OCI-LY7 (cell line): ENCODE measurements around the gene SLC44A5. TPM values are rescaled to one million over a fixed set of nuclear protein-coding genes. Genes with fewer than 3 reads are reported as not detected.
"Not testable (repeated sequence)": the region's sequence is repeated elsewhere in the genome, so short reads cannot be mapped to it uniquely, and the experiment has no call there.

ENCODE experiments used
- BruUV-seq: library from RNA; stranded (reverse); fragments of 400-500 nt; replicated peaks from 2 replicates; lab custom pipeline; 2021; lab: Mats Ljungman, UMichigan
- CTCF ChIA-PET: fragments of 300-600 bp; sonication (Branson Sonifier 250); formaldehyde crosslinking; loops from one replicate; lab custom pipeline; 2022; ENCODE audit warnings: antibody characterized with exemption; ENCODE audit not compliant: unreplicated experiment; lab: Charles Lee
- POLR2A ChIA-PET: fragments of 300-600 bp; sonication (Branson Sonifier 250); formaldehyde crosslinking; loops from one replicate; lab custom pipeline; 2022; ENCODE audit warnings: antibody characterized with exemption; lab: Charles Lee
- DNase-seq: peaks from one replicate; pipeline ENCODE4 v3.0.0-alpha.2; 2015; ENCODE audit warnings: low spot score
- H2AFZ ChIP-seq: fragments of 200-600 bp; sonication (generic), shearing (Covaris generic); 2 replicates; pipeline ENCODE4 v1.6.1; 2014; ENCODE audit warnings: mild to moderate bottlenecking, antibody characterized with exemption, low read length, moderate library complexity
- H3K27ac ChIP-seq: fragments of 200-600 bp; sonication (generic); 2 replicates; pipeline ENCODE4 v1.5.1; 2014; ENCODE audit warnings: mixed run types, low read depth, mild to moderate bottlenecking, moderate library complexity, low read length, inconsistent platforms; ENCODE audit not compliant: poor library complexity, severe bottlenecking
- H3K36me3 ChIP-seq: fragments of 200-600 bp; sonication (generic); 2 replicates; pipeline ENCODE4 v1.6.1; 2014; ENCODE audit warnings: mild to moderate bottlenecking, antibody characterized with exemption, low read length, moderate library complexity, mixed read lengths; ENCODE audit not compliant: insufficient read depth
- H3K4me1 ChIP-seq: fragments of 200-600 bp; sonication (generic); 2 replicates; pipeline ENCODE4 v1.5.1; 2014; ENCODE audit warnings: mild to moderate bottlenecking, low read length; ENCODE audit not compliant: insufficient read depth, poor library complexity, severe bottlenecking
- H3K4me2 ChIP-seq: fragments of 200-600 bp; sonication (generic); 2 replicates; pipeline ENCODE4 v1.6.1; 2014; ENCODE audit warnings: mild to moderate bottlenecking, low read length
- H3K4me3 ChIP-seq: fragments of 200-600 bp; sonication (generic); 2 replicates; pipeline ENCODE4 v1.5.1; 2014; ENCODE audit warnings: mild to moderate bottlenecking, low read depth, low read length; ENCODE audit not compliant: poor library complexity, severe bottlenecking
- H3K79me2 ChIP-seq: fragments of 200-600 bp; sonication (generic); 2 replicates; pipeline ENCODE4 v1.6.1; 2016; ENCODE audit warnings: low read depth, mild to moderate bottlenecking, low read length, moderate library complexity, mixed read lengths; ENCODE audit not compliant: insufficient read depth
- H3K9me2 ChIP-seq: fragments of 200-600 bp; sonication (generic); 2 replicates; pipeline ENCODE4 v1.6.1; 2016; ENCODE audit warnings: mild to moderate bottlenecking, low read length, mixed read lengths; ENCODE audit not compliant: insufficient read depth
- H3K9me3 ChIP-seq: fragments of 200-600 bp; sonication (generic); 2 replicates; pipeline ENCODE4 v1.6.1; 2014; ENCODE audit warnings: mild to moderate bottlenecking, mixed run types, low read length, mixed read lengths
- H4K20me1 ChIP-seq: fragments of 200-600 bp; sonication (generic); 2 replicates; pipeline ENCODE4 v1.6.1; 2014; ENCODE audit warnings: mild to moderate bottlenecking, antibody characterized with exemption, low read length, moderate library complexity, mixed read lengths; ENCODE audit not compliant: insufficient read depth
- EZH2phosphoT487 ChIP-seq: fragments of 200-600 bp; sonication (generic); IDR thresholded peaks from 2 replicates; pipeline ENCODE4 v1.6.1; 2018; ENCODE audit warnings: low read depth, borderline replicate concordance, mild to moderate bottlenecking, mixed run types, antibody characterized with exemption, low read length, moderate library complexity, mixed read lengths
- intact Hi-C: fragments of 100-400 bp; cut with micrococcal nuclease; formaldehyde crosslinking; loops from one replicate; pipeline ENCODE4 v1.10.0; 2022; ENCODE audit not compliant: unreplicated experiment
- total RNA-seq, 2 experiments: library from RNA; depleted of rRNA in 1 of 2; stranded (reverse); fragments of >200 nt in 1 of 2; shearing (Covaris generic) in 1 of 2; gene quantifications; 2 replicates each; pipeline ENCODE4 v1.2.3, GENCODE V29; 2014 to 2022
- TF ChIP-seq, protein P1 (sequence below): fragments of 200-600 bp; sonication (generic); conservative IDR thresholded peaks from 2 replicates; pipeline ENCODE4 v1.5.1; 2014; ENCODE audit warnings: mild to moderate bottlenecking, antibody characterized with exemption, low read length, moderate library complexity, mixed read lengths

SLC44A5 gene
- total RNA-seq, 2 experiments from 2014 or later = not detected

GRCh38 chr1:75602486-75602885 lies 8.4 kb downstream of the SLC44A5 start:
- Histone ChIP-seq H3K79me2 (no peaks in the 10 kb centered on the region), H3K4me3 (no peak overlapping the region), H3K4me1 (no peaks in the 10 kb centered on the region), H2AFZ (no peak overlapping the region), H3K27ac (no peak overlapping the region), H4K20me1 (no peaks in the 10 kb centered on the region), H3K4me2 (no peak overlapping the region), H3K36me3 (no peaks in the 10 kb centered on the region), H3K9me2 (no peaks in the 10 kb centered on the region), H3K9me3 (no peaks in the 10 kb centered on the region)
- no peak for DNase-seq
- intact Hi-C loops = no loop called here
- ChIA-PET CTCF (no interaction called here), POLR2A (interaction anchor here (0.7 kb wide), 1 partner anchor 103 kb away, joined by 3 read pairs; no protein-coding TSS in a partner anchor)
- no TSS peak for BruUV-seq
- no peak for TF ChIP-seq EZH2phosphoT487
- TF ChIP-seq, protein P1, sequence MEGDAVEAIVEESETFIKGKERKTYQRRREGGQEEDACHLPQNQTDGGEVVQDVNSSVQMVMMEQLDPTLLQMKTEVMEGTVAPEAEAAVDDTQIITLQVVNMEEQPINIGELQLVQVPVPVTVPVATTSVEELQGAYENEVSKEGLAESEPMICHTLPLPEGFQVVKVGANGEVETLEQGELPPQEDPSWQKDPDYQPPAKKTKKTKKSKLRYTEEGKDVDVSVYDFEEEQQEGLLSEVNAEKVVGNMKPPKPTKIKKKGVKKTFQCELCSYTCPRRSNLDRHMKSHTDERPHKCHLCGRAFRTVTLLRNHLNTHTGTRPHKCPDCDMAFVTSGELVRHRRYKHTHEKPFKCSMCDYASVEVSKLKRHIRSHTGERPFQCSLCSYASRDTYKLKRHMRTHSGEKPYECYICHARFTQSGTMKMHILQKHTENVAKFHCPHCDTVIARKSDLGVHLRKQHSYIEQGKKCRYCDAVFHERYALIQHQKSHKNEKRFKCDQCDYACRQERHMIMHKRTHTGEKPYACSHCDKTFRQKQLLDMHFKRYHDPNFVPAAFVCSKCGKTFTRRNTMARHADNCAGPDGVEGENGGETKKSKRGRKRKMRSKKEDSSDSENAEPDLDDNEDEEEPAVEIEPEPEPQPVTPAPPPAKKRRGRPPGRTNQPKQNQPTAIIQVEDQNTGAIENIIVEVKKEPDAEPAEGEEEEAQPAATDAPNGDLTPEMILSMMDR = no peak

- Histone ChIP-seq H3K27ac (no peak overlapping the region), H4K20me1 (no peaks in the 10 kb centered on the region), H3K4me3 (no peak overlapping the region), H2AFZ (no peak overlapping the region), H3K4me2 (no peak overlapping the region), H3K36me3 (no peaks in the 10 kb centered on the region), H3K79me2 (no peaks in the 10 kb centered on the region), H3K4me1 (no peaks in the 10 kb centered on the region), H3K9me2 (no peaks in the 10 kb centered on the region), H3K9me3 (no peaks in the 10 kb centered on the region)
- intact Hi-C loops = no loop called here
- TF ChIP-seq, protein P1 = no peak
- no peak for TF ChIP-seq EZH2phosphoT487
- ChIA-PET CTCF (no interaction called here), POLR2A (no interaction called here)
- no TSS peak for BruUV-seq
- no peak for DNase-seq
Measured at GRCh38 chr1:75600781-75601180, 10.1 kb downstream of the SLC44A5 start.

- intact Hi-C loops = no loop called here
- H3K9me3 ChIP-seq = no peaks in the 10 kb centered on the region
- TF ChIP-seq, protein P1 = no peak
- TF ChIP-seq EZH2phosphoT487 = no peak
- no peaks in the 10 kb centered on the region for H4K20me1 ChIP-seq
- CTCF ChIA-PET = no interaction called here
- H3K79me2 ChIP-seq = no peaks in the 10 kb centered on the region
- no peak overlapping the region for H3K4me2 ChIP-seq
- no TSS peak for BruUV-seq
- no peaks in the 10 kb centered on the region for H3K4me1 ChIP-seq
- POLR2A ChIA-PET = no interaction called here
- no peaks in the 10 kb centered on the region for H3K9me2 ChIP-seq
- H3K27ac ChIP-seq = no peak overlapping the region
- no peak for DNase-seq
- no peak overlapping the region for H3K4me3 ChIP-seq
- H3K36me3 ChIP-seq = no peaks in the 10 kb centered on the region
- no peak overlapping the region for H2AFZ ChIP-seq
Measured at GRCh38 chr1:75594327-75594726, 16.6 kb downstream of the SLC44A5 start.

DNA sequence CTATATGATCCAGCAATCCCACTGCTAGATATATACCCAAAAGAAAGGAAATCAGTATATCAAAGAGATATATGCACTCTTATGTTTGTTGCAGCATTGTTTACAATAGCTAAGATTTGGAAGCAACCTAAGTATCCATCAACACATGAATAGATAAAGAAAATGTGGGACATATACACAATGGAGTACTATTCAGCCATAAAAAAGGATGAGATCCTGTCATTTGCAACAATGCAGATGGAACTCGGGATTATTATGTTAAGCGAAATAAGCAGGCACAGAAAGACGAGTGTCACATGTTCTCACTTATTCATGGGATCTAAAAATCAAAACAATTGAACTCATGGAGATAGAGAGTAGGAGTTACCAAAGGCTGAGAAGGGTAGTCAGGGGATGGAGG lies 17.5 kb downstream of the SLC44A5 start:
- POLR2A ChIA-PET, BruUV-seq, H3K9me2 ChIP-seq, H3K27ac ChIP-seq, CTCF ChIA-PET, H3K9me3 ChIP-seq, DNase-seq, H3K4me1 ChIP-seq, H4K20me1 ChIP-seq, intact Hi-C loops, H2AFZ ChIP-seq, H3K4me2 ChIP-seq, H3K4me3 ChIP-seq, H3K79me2 ChIP-seq, H3K36me3 ChIP-seq: not testable (repeated sequence)
